HG03196 (cell line): Measurements from ENCODE around the gene ASGR1.
"Not testable (repeated sequence)": the region's sequence is repeated elsewhere in the genome, so short reads cannot be mapped to it uniquely, and the experiment has no call there.

Source experiments
- ATAC-seq: cut with Tn5 transposase; IDR thresholded peaks from one replicate; pipeline ENCODE4 v1.9.1; 2021; ENCODE audit not compliant: unreplicated experiment

ASGR1 gene

DNA sequence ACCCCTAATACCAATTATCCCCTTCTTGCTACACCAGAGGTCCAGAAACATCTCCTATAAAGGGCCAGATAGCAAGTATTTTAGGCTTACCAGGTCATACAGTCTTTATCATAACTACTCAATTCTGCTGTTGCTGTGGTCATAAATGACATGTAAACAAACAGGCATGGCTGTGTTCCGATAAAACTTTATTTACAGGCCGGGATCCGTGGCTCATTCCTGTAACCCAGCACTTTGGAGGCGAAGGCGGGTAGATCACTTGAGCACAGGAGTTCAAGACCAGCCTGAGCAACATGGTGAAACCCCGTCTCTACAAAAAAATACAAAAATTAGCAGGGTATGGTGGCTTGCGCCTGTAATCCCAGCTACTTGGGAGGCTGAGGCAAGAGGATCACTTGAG is 12.3 kb downstream of the ASGR1 start:
- no peak for ATAC-seq

DNA sequence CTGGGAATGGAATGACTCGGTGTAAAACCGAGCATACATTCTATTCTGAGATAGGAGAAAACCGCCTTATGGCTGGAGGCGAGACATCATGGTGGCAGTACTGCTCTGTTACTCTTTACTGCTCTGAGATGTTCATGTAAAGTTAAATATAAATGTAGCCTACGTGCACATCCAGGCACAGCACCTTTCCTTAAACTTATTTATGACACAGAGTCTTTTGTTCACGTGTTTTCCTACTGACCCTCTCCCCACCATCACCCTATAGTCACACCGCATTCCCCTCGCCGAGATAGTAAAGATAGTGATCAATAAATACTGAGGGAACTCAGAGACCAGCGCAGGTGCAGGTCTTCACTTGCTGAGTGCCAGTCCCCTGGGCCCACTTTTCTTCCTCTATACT is 19.6 kb downstream of the ASGR1 start:
- ATAC-seq, result not testable (repeated sequence)

DNA sequence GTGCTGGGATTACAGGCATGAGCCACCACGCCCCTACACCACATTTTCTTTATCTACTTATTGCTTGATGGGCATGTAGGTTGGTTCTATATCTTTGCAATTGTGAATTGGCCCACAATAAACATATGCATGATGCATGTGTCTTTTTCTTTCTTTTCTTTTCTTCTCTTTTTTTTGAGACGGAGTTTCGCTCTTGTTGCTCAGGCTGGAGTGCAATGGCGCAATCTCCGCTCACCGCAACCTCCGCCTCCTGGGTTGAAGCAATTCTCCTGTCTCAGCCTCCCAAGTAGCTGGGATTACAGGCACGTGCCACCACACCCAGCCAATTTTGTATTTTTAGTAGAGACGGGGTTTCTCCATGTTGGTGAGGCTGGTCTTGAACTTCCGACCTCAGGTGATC is 20.7 kb downstream of the ASGR1 start:
- not testable (repeated sequence) for ATAC-seq

DNA sequence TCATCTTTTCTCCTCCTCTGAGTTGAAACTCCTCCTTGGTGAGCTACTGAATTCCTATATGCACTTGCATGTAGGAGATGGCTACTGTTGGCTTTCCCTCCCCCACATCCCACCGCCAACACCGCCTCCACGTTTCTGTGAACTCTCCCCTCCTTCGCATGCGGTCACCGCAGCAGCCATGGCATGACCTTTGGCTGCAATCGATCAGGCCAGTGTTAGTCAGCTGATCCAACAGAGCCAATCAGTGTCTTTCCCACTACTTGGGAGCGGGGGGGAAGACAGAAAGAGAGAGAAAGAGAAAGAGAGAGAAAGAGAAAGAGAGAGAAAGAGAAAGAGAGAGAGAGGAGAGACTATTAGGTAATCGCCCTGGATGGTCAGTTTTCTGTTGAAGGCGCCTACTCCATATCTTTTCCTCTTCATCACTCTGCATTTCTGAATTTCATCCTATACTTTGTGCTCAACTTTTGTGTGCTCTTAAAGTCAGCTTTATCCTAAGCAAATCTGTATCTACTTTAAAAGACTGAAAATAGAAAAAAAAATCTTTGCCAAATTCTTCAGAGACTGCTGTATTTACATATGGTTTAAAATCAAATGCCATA is 22.7 kb downstream of the ASGR1 start:
- no peak for ATAC-seq

DNA sequence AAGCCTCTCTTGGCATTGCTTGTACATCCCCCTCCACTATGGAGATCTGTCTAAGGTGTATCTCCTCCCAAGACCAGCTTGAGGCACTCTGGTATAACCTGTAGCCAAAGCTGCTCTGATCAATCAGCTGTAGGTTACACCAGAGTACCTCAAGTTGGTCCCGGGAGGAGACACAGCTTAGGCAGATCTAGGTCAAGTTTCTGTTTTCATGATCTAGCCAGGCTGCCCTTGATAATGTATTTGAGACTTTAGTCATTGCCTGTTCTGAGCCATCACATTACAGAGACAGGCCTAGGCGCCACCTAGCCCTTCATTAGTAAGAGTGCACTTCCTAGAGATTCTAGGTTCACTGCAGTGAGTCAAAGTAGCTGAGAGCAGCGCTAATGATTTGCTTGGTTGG is 31.4 kb downstream of the ASGR1 start:
- ATAC-seq, result no peak

DNA sequence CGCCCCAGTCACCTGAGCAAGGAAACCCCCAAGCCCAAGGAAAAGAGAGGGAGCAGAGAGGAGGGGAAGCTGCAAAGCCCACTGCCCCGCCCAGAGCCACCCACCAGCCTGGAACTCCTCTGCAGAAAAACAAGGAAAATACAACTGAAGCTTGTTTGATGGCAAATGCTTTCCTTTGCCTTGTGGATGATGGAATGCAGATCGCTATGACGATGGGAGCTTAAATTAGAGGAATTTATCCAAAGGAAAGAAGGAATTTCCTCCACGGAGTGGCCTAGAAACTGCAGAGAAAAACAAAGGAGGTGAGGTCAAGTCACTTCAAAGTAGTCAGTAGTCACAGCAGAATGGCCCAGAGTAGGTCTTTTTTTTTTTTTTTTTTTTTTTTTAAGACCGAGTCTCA is 33.1 kb downstream of the ASGR1 start:
- no peak for ATAC-seq

DNA sequence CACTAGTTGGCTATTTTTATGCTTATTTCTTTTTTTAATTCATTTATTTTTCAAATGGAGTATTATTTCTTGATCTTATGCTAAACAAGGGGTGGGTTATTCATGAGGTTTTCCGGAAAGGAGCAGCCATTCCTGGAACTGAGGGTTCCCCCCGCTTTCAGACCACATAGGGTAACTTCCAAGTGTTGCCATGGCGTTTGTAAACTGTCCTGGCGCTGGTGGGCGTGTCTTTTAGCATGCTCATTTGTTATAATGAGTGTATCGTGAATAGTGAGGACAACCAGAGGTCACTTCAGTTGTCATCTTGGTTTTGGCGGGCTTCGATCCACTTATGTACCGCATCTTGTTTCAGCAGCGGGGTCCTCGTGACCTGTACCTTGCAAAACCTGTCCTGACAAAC is 35.0 kb downstream of the ASGR1 start:
- no peak for ATAC-seq

DNA sequence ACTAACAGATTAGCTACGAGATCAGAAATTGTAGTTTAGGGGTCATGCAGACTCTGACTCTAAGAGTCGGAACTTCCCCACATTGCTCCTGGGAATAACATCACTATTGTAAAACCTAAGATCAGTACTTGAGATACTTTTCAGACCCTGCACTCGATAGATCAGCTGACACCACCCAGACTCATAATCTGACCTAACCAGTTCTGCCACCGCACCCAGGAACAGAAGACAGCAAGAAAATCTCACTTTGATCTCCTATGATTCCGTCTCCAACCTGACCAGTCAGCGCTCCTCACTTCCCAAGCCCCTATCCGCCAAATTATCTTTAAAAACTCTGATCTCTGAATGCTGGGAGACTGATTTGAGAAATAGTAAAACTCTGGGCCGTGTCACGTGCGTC is 37.3 kb downstream of the ASGR1 start:
- no peak for ATAC-seq

DNA sequence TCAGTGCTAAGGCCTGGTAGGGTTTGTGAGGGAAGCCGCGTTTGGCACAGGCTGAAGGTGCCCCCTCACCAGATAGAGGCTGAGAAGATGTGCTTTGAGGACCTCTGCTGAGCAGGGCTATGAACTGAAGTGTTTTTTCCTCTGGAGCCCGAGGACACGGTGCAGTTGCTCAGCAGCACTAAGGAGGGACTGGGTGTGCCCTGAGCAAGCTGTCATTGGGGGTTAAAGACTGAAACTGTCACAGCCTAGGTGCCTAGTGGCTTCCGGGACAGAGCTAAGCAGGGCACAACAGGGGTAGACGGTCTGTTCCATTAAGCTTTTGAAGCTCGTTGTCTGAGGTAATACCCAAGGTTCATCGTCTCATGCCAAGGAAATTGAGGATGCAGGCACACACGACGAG is 39.8 kb downstream of the ASGR1 start:
- ATAC-seq, result no peak

DNA sequence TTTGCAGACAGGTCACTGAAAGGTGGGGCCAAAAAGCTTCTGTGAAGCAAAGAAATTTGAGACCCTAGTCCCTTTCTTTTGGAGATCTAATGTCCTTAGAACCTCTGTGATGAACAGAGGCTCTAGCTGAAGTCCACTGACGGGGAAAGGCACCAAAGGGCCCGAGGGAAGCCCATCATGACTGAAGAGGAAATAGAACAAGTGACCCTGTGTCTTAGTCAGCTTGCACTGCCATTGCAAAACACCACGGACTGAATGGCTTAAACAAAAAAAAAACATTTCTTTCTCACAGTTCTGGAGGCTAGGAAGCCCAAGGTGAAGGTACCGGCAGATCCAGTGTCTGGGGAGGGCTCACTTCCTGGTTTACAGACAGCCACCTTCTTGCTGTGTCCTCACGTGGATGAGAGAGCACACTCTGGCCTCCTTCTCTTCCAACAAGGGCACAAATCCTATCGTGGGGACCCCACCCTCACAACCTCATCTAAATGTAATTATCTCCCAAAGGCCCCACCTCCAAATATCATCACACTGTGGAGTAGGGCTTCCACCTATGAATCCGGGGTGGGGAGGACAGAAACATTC is 40.3 kb downstream of the ASGR1 start:
- ATAC-seq, result no peak

DNA sequence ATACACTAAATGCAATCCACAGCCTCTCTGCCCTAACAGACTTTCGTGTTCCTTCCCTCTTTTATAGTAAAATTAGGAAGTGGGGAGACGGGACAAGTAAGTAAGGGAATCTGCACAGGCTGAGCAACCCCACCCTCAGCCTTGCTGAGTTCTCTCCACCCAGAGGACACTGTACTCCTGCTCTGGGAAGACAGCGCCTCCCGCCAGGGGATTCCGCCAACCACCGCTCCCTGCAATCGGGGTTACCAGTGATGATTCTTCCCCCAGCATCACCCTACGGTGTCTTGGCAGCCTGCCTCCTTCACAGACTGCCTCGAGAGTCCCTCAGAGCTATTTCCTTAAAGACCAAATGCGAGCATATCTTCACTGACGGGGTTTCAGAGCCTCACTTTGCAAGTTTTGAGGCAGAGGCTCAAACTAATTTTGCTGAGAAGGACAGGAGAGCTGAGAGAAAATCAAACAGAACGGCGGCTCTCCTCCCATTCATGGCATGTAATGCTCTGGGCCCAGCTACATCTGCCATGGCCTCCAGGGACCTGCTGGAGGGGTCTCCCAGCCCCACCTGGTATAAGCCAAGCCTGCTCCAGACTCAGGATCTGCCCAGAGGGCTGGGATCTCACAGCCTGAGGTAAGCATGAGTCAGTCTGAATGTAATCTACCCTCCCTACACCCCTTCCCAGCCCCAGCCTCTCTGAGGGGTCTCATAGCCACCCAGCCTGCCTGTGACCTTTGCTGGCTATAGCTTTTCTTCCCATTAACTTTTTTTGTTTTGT is 41.8 kb downstream of the ASGR1 start:
- no peak for ATAC-seq

DNA sequence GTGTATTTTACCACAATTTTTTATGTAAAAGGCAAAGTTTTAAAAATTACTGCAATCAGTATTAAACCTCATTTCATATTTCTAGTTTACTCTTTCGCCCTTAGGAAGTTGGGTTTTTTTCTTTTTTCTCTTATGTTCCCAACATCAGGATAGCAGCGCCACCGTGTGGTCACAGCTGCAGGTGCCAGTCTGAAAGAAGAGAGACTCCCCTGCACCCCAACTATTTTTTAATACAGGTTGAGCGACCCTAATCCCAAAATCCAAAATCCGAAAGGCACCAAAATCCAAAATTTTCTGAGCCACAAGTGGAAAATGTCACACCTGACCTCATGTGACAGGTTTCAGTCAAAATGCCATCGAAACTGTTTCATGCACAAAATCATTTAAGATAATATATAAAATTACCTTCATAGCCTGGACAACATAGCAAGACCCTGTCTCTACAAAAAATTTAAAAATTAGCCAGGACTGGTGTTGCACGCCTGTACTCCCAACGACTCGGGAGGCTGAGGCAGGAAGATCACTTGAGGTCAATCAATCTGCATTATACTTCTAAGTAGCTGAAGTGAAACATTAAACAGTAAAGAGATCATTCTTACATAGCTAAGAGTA is 42.8 kb downstream of the ASGR1 start:
- no peak for ATAC-seq

DNA sequence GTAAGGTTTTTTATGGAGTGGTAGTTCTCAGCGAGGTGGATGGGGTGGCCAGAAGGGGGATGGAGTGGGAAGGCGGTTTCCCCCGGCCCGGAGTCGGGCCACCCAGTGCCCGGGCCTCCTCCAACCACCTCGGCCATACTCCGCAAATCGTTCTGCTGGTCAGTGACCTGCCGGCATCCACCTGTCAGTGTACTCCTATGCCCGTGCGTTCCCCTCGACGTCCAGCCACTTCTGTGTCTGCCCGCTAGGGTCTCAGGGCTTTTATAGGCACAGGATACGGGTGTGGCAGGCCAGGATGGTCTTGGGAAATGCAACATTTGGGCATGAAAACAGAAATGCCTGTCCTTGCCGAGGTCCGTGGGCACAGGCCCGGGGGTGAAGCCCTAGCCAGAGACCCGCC is 45.3 kb downstream of the ASGR1 start:
- no peak for ATAC-seq

DNA sequence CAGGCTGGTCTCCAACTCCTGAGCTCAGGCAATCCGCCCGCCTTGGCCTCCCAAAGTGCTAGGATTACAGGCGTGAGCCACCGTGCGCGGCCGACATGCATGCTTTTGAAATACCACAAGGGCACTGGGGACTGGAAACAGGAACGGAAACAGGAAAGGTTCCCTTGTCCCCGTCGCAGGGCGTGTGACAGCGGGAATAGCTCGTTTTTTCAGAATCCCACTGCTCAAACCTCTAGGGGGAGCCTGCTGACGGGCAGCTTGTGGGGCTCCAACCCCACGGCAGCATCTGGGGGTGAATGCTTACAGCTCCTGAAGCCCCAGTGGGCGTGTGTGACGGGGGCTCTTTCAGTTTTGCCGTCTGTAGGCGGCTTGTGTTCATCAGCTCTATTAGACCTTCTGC is 45.7 kb downstream of the ASGR1 start:
- ATAC-seq, result no peak

DNA sequence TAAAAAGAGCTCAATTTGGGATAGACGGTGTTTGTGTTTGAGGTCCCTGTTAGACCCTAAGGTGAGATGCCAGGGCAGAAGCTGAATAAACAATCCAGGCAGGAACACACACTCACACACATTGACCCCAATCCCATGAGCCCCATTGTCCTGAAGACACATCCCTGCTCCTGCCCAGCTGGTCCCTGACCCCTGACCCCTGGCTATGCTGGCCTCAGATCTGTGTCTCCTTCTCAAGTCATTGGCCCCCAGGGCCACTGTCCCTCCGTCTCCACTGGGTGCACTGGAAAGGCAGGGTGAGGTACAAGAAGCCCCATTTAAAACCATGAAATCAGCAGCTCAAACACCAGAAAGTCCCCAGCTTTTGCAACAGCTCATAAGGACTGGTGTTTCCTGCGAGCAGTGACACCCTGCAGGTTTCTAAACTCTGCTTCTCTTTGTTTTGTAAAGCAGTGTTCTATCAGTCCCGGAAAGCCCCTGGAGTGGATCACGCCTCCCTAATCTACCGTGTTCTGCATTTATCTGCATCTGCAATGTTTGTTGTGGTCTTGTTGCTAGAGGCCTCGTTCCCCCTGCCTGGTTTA is 46.6 kb downstream of the ASGR1 start:
- ATAC-seq, result no peak

DNA sequence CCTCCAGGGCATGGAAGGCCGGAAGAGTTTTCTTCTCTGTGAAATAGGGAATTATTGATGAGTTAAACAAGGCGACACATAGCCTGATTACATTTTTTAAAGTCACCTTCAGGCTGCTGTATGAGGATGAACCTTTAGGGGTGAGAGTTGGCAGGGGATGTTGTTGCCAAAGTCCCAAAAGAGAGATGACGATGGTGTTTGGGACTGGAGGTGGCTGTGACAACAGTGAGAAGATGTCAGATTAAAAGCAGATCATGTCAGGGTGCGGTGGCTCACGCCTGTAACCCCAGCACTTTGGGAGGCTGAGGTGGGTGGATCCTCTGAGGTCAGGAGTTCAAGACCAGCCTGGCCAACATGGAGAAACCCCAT is 47.8 kb downstream of the ASGR1 start:
- no peak for ATAC-seq

DNA sequence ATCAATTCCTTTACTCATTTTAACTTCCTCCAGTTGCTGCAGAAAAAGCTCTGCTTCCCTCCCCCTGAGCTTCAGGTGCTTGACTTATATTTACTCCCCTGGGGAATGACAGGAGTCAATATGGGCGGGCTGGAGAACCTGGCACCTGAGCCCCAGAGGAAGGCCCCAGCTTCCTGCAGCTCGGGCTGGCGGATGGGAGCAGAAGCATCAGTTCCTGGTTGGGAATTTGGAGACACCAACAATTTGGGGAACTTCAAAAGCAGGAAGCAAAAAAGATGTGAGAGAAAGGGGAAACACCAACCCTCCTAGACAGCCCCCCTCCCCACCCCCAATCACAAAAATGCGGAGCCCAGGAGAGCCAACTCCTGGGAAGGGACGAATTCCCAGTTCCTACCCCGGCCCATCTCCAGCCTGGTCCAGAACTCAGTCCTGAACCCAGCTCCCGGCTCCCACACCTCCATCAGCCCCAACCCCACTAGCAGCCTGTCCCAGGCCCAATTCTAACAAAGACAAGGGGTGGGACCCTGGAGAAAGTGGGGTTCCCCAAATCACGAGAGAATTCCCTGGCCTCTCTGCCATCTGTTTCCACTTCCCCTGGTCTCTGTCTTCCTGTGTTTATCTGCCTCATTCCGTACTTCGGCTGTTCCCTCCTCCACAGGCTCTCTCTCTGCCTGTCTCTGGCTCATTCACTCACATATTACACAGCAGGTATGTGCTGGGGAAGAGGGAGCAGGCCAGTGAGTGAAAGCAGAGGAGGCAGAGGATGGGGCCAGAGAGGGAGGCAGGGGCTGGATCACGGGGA is 48.3 kb downstream of the ASGR1 start:
- no peak for ATAC-seq

DNA sequence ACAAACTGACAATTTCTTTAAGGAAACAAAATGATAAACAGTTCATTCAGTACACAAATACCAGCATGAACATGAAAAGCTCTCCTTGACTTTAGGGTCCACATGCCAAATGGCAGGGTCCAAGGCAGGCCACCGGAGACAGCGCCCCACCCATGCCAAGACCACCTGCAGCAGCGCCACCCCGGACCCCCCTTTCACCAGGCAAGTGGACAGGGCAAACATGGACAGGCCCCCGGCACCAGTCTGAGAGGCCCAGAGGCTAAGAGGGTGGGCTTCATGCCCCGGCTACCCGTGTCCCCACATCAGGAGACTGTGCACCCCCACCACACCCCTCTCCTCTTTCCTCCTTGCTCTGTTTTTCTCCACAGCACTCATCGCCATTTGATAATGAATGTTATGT is 49.9 kb downstream of the ASGR1 start:
- no peak for ATAC-seq

DNA sequence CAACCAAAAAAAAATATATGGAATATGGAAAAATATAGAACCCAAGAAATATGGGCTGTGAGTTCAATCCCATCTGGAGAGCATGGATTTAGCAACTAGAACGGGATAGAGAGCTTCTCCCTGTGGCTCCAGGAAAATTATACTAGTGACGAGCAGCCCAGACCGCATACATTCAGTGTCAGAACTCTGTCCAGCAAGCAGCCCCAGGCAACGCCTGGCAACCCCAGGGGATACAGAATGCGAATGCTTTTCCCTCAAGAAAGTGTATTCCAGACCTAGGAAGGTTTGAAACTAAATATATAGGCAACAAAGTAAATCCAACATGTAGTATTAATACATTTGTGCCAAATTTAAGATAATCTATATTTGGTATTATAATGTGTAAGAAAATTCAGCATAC is 51.0 kb downstream of the ASGR1 start:
- no peak for ATAC-seq

DNA sequence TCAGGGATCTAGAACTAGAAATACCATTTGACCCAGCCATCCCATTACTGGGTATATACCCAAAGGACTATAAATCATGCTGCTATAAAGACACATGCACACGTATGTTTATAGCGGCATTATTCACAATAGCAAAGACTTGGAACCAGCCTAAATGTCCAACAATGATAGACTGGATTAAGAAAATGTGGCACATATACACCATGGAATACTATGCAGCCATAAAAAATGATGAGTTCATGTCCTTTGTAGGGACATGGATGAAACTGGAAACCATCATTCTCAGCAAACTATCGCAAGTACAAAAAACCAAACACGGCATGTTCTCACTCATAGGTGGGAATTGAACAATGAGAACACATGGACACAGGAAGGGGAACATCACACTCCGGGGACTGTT is 51.7 kb downstream of the ASGR1 start:
- ATAC-seq, result not testable (repeated sequence)

DNA sequence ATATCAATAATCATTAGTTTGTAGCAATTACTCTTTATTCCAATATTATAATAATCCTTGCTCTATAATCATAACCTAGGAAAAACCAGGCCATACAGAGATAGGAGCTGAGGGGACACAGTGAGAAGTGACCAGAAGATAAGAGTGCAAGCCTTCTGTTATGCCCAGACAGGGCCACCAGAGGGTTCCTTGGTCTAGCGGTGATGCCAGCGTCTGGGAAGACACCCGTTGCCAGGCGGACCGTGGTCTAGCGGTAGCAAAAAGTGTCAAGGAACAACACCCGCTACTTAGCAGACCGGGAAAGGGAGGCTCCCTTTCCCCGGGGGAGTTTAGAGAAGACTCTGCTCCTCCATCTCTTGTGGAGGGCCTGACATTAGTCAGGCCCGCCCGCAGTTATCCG is 52.8 kb downstream of the ASGR1 start:
- not testable (repeated sequence) for ATAC-seq
